Measurements from ENCODE around the gene HMGB3.

The HMGB3 gene

GRCh38 chrX:150975655-150976390 lies 7.3 kb upstream of the HMGB3 start:
- Histone ChIP-seq H3K27ac (replicated peaks) (no peak overlapping the region), H3K4me3 (replicated peaks; ENCODE audit: insufficient read depth, low read length) (no peak overlapping the region), H3K27me3 (ENCODE audit: insufficient read depth, poor library complexity, severe bottlenecking) (no peaks in the 10 kb centered on the region)
- TF ChIP-seq, protein P1, sequence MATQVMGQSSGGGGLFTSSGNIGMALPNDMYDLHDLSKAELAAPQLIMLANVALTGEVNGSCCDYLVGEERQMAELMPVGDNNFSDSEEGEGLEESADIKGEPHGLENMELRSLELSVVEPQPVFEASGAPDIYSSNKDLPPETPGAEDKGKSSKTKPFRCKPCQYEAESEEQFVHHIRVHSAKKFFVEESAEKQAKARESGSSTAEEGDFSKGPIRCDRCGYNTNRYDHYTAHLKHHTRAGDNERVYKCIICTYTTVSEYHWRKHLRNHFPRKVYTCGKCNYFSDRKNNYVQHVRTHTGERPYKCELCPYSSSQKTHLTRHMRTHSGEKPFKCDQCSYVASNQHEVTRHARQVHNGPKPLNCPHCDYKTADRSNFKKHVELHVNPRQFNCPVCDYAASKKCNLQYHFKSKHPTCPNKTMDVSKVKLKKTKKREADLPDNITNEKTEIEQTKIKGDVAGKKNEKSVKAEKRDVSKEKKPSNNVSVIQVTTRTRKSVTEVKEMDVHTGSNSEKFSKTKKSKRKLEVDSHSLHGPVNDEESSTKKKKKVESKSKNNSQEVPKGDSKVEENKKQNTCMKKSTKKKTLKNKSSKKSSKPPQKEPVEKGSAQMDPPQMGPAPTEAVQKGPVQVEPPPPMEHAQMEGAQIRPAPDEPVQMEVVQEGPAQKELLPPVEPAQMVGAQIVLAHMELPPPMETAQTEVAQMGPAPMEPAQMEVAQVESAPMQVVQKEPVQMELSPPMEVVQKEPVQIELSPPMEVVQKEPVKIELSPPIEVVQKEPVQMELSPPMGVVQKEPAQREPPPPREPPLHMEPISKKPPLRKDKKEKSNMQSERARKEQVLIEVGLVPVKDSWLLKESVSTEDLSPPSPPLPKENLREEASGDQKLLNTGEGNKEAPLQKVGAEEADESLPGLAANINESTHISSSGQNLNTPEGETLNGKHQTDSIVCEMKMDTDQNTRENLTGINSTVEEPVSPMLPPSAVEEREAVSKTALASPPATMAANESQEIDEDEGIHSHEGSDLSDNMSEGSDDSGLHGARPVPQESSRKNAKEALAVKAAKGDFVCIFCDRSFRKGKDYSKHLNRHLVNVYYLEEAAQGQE (IDR thresholded peaks at IDR 0.05; ENCODE audit: insufficient replicate concordance, low read depth), result no peak
- no peak for TF ChIP-seq CTCF (IDR thresholded peaks at IDR 0.05; ENCODE audit: insufficient read depth, low read length)
- TF ChIP-seq POLR2AphosphoS5 (IDR thresholded peaks at IDR 0.05; ENCODE audit: low read depth), result no peak
- TF ChIP-seq GABPA (IDR thresholded peaks at IDR 0.05; ENCODE audit: low read depth), result no peak
- DNase-seq (ENCODE audit: low read depth in 1 of 2, low spot score in 1 of 2), result no peak

DNA sequence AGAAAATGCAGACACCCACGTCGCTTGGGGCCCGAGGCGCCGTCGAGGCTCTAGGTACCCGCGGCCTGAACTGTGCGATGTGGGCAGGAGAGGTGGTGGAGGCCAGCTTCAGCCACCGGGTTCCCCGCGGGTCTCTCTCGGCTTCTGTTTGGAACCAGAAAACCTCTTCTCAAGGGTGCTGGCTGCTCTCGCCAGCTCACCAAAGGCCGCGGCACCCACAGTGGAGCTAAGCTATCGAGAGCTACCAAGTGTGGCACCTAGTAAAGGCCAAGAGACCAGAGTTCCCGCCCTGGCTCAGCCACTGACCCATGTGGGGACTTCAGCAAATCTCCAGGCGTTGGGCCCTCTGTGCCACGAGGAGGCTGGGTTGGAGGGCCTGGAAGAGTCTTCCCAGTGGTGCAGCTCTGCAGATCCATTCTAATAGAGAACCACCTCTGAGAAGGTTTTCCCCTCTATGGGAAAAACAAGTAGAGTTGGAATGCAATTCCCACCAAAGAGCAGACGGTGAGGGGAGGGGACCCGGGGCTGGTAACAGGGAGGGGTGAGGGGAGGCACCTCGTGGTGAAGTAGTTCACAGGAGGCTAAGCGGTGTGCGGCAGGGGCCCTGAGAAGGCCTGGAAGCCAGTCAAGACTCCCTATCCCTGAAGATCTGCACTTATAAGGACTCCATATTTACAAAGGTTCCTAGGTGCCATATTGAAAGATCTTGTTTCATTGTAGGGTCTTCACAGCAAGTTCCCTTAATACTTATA lies 5.5 kb upstream of the HMGB3 start:
- TF ChIP-seq CTCF (IDR thresholded peaks at IDR 0.05; ENCODE audit: insufficient read depth, low read length), result no peak
- TF ChIP-seq, protein P1 (IDR thresholded peaks at IDR 0.05; ENCODE audit: insufficient replicate concordance, low read depth), result no peak
- TF ChIP-seq POLR2AphosphoS5 (IDR thresholded peaks at IDR 0.05; ENCODE audit: low read depth), result no peak
- TF ChIP-seq GABPA (IDR thresholded peaks at IDR 0.05; ENCODE audit: low read depth), result no peak
- TF ChIP-seq SPI1 (IDR thresholded peaks at IDR 0.05; ENCODE audit: borderline replicate concordance, low read depth), result no peak
- Histone ChIP-seq H3K27ac (replicated peaks) (no peak overlapping the region), H3K4me3 (replicated peaks; ENCODE audit: insufficient read depth, low read length) (no peak overlapping the region), H3K27me3 (ENCODE audit: insufficient read depth, poor library complexity, severe bottlenecking) (no peaks in the 10 kb centered on the region)
- no peak for DNase-seq (ENCODE audit: low read depth in 1 of 2, low spot score in 1 of 2)

- no peaks in the 10 kb centered on the region for H3K27me3 ChIP-seq (ENCODE audit: insufficient read depth, poor library complexity, severe bottlenecking)
- H3K27ac ChIP-seq (replicated peaks), result no peak overlapping the region
- TF ChIP-seq SPI1 (IDR thresholded peaks at IDR 0.05; ENCODE audit: borderline replicate concordance, low read depth), result no peak
- no peak for TF ChIP-seq CTCF (IDR thresholded peaks at IDR 0.05; ENCODE audit: insufficient read depth, low read length)
- TF ChIP-seq, protein P1 (IDR thresholded peaks at IDR 0.05; ENCODE audit: insufficient replicate concordance, low read depth), result no peak
- no peak for TF ChIP-seq POLR2AphosphoS5 (IDR thresholded peaks at IDR 0.05; ENCODE audit: low read depth)
- no peak for TF ChIP-seq GABPA (IDR thresholded peaks at IDR 0.05; ENCODE audit: low read depth)
- DNase-seq (ENCODE audit: low read depth in 1 of 2, low spot score in 1 of 2), result no peak
- no peak overlapping the region for H3K4me3 ChIP-seq (replicated peaks; ENCODE audit: insufficient read depth, low read length)
Observed at GRCh38 chrX:150980186-150980585, 2.9 kb upstream of the HMGB3 start.

Measured in HL-60 (cell line).